ENCODE results near the gene AMIGO1. TPM values are rescaled to one million over a fixed set of nuclear protein-coding genes. Genes with fewer than 3 reads are reported as not detected.

AMIGO1 gene
- polyA plus RNA-seq, 3 donors, result 0.05 to 0.26 (median 0.07) TPM

- no peak for DNase-seq
- H3K79me2 ChIP-seq (ENCODE audit: insufficient read depth, low read length), result peaks cover 48% of the 10 kb centered on the region
- H3K27me3 ChIP-seq (ENCODE audit: control insufficient read depth in 2 of 2, insufficient read depth in 2 of 2, low read length in 2 of 2), result no peaks in the 10 kb centered on the region
- Mint-ChIP-seq H3K27me3 (ENCODE audit: low read depth in 3 of 3) (peaks cover 0 to 4% (median 0%) of the 10 kb centered on the region in 3 donors), H3K4me3 (no peak overlapping the region), H3K9me3 (no peaks in the 10 kb centered on the region), H3K36me3 (peaks cover 40 to 50% of the 10 kb centered on the region in 2 donors), H3K27ac (peak overlapping the region in 3 of 7 donors; percentile 24 to 83 (median 55)), H3K4me1 (peaks cover 26% of the 10 kb centered on the region)
- no peak for TF ChIP-seq CTCF (IDR thresholded peaks at IDR 0.05)
- H3K4me1 ChIP-seq (ENCODE audit: control insufficient read depth in 1 of 2, insufficient read depth in 2 of 2, low read length in 2 of 2), result peaks cover 12 to 19% of the 10 kb centered on the region in 2 donors
- H3K9ac ChIP-seq (ENCODE audit: insufficient read depth, low read length, poor library complexity, severe bottlenecking), result no peak overlapping the region
- H3K9me3 ChIP-seq (replicated peaks in 1 of 2; ENCODE audit: control insufficient read depth in 1 of 2, insufficient read depth in 1 of 2, low read length in 2 of 2), result no peaks in the 10 kb centered on the region
- H3K27ac ChIP-seq (ENCODE audit: low read depth in 1 of 2, low read length in 2 of 2), result no peak overlapping the region
- WGBS (ENCODE audit: insufficient coverage), result 97% methylated on average over 7 of the region's 7 CpGs
- peaks cover 41 to 58% of the 10 kb centered on the region in 2 donors for H3K36me3 ChIP-seq (replicated peaks in 1 of 2; ENCODE audit: control insufficient read depth in 1 of 2, insufficient read depth in 2 of 2, low read length in 2 of 2)
- no peak overlapping the region for H3K4me2 ChIP-seq (replicated peaks; ENCODE audit: extremely low read depth, low read length, poor library complexity, severe bottlenecking)
- peaks cover 60% of the 10 kb centered on the region for H4K20me1 ChIP-seq (ENCODE audit: insufficient read depth, low read length)
- no peak overlapping the region for H3K4me3 ChIP-seq (replicated peaks in 1 of 3; ENCODE audit: low read depth in 2 of 3, low read length in 3 of 3)
- no peak overlapping the region for H2AFZ ChIP-seq (ENCODE audit: insufficient read depth, low read depth, low read length, poor library complexity, severe bottlenecking)
- intact Hi-C loops (cut with micrococcal nuclease), result loop anchor here in 1 of 2 donors (2.0 kb wide), 1 partner anchor 37 kb away; no protein-coding TSS in a partner anchor
Measured at GRCh38 chr1:109495738-109496137, 13.8 kb downstream of the AMIGO1 start.

GRCh38 chr1:109493805-109494539, 15.6 kb downstream of the AMIGO1 start, which contains the start of gene CYB561D1:
TSS of gene CYB561D1 (plus strand) at chr1:109494094. CDS start at chr1:109494140, 46 bp downstream.
- Histone ChIP-seq H3K4me2 (replicated peaks; ENCODE audit: extremely low read depth, low read length, poor library complexity, severe bottlenecking) (peak within 1 kb of the TSS; percentile 77), H3K79me2 (ENCODE audit: insufficient read depth, low read length) (peaks cover 46% of the 10 kb centered on the region), H3K36me3 (replicated peaks in 1 of 2; ENCODE audit: control insufficient read depth in 1 of 2, insufficient read depth in 2 of 2, low read length in 2 of 2) (peaks cover 31 to 40% of the 10 kb centered on the region in 2 donors), H3K9ac (ENCODE audit: insufficient read depth, low read length, poor library complexity, severe bottlenecking) (peak within 1 kb of the TSS; percentile 74), H3K9me3 (replicated peaks in 1 of 2; ENCODE audit: control insufficient read depth in 1 of 2, insufficient read depth in 1 of 2, low read length in 2 of 2) (no peaks in the 10 kb centered on the region), H4K20me1 (ENCODE audit: insufficient read depth, low read length) (peaks cover 44% of the 10 kb centered on the region), H3K4me1 (ENCODE audit: control insufficient read depth in 1 of 2, insufficient read depth in 2 of 2, low read length in 2 of 2) (peaks cover 12 to 19% of the 10 kb centered on the region in 2 donors), H3K27ac (ENCODE audit: low read depth in 1 of 2, low read length in 2 of 2) (peak within 1 kb of the TSS in 1 of 2 donors; percentile 78), H3K27me3 (ENCODE audit: control insufficient read depth in 2 of 2, insufficient read depth in 2 of 2, low read length in 2 of 2) (no peaks in the 10 kb centered on the region), H3K4me3 (replicated peaks in 1 of 3; ENCODE audit: low read depth in 2 of 3, low read length in 3 of 3) (peak within 1 kb of the TSS; percentile 89 to 100 (median 97)), H2AFZ (ENCODE audit: insufficient read depth, low read depth, low read length, poor library complexity, severe bottlenecking) (peak within 1 kb of the TSS; percentile 89)
- Mint-ChIP-seq H3K27ac (peak within 1 kb of the TSS; percentile 79 to 93 (median 89)), H3K36me3 (peaks cover 30 to 39% of the 10 kb centered on the region in 2 donors), H3K4me1 (peaks cover 23% of the 10 kb centered on the region), H3K27me3 (ENCODE audit: low read depth in 3 of 3) (peaks cover 0 to 4% (median 0%) of the 10 kb centered on the region in 3 donors), H3K4me3 (peak within 1 kb of the TSS; percentile 94 to 96), H3K9me3 (no peaks in the 10 kb centered on the region)
- peak; percentile 80 to 84 (median 80) for DNase-seq
- intact Hi-C loops (cut with micrococcal nuclease), result loop anchor here in 1 of 2 donors (2.0 kb wide), 1 partner anchor 39 kb away; no protein-coding TSS in a partner anchor
- 0% methylated on average over 41 of the region's 44 CpGs for WGBS (ENCODE audit: insufficient coverage)
- TF ChIP-seq CTCF (IDR thresholded peaks at IDR 0.05), result peak; percentile 88

All from CD14-positive monocyte (primary cell).